ENCODE data around the gene FAM53C. TPM values are rescaled to one million over a fixed set of nuclear protein-coding genes. Genes with fewer than 3 reads are reported as not detected.
"Not testable (repeated sequence)": the region's sequence is repeated elsewhere in the genome, so short reads cannot be mapped to it uniquely, and the experiment has no call there.

The FAM53C gene
- 1 to 10 TPM; 7.4 to 8.7 TPM for polyA plus RNA-seq

DNA sequence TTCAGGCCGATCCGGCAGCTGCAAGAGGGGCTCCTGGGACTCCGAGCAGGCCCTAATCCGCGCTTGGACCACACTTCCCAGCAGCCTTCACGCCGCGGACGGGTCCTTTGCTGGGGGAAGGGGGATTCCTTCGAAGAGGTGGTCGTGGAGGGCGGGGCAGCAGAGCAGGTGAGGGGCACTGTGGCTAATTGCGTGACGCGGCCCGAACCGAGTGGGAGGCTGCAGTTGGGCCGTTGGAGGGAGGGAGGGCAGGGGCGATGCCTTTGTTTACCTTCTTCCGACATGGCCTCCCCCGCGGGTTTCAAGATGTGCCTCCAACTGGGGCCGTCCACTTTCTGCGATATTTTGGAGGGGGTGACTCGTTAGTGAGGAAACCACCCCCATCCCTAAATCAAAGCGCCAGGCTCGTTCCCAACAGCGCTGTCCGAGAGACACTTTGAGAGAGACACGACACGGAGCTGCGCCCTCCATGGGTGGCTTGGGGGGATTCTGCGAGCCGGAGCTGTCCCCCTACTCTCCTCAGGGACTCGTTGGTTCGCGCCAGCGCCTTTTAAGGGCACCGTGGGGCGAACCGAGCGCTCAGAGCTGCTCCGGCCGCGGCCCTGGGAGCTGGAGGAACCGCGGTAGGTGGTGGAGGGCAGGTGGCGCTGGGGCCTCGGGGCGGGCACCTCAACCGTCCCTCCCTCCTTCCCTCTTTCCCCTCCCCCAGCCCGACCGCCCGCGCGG lies at the start of gene FAM53C:
FAM53C (plus strand) TSS at position 582 of the 726 bp plus-strand sequence. CDS start 3,070 bp downstream, outside the sequence.
- H3K9me3 ChIP-seq (ENCODE audit: control insufficient read depth in 2 of 2, insufficient read depth in 1 of 2, low read depth in 1 of 2, low read length in 1 of 2) = no peaks in the 10 kb centered on the region
- no peaks in the 10 kb centered on the region for H3K27me3 ChIP-seq (ENCODE audit: control insufficient read depth in 1 of 2, insufficient read depth in 2 of 2, low read length in 2 of 2)
- peaks cover 0 to 2% of the 10 kb centered on the region in 2 donors for H3K36me3 ChIP-seq (ENCODE audit: control insufficient read depth in 2 of 2, insufficient read depth in 2 of 2, low read length in 1 of 2)
- WGBS, 2 donors = 0% methylated on average over 45 to 56 of the region's 56 CpGs
- peaks cover 0 to 6% of the 10 kb centered on the region in 2 donors for H3K4me1 ChIP-seq (ENCODE audit: control insufficient read depth in 2 of 2, insufficient read depth in 2 of 2, low read length in 1 of 2)
- peak within 1 kb of the TSS; percentile 85 to 98 for H3K27ac ChIP-seq (ENCODE audit: low read depth in 2 of 2, low read length in 1 of 2)
- H3K4me3 ChIP-seq (ENCODE audit: low read depth in 1 of 2, low read length in 2 of 2) = peak within 1 kb of the TSS; percentile 70 to 74

DNA sequence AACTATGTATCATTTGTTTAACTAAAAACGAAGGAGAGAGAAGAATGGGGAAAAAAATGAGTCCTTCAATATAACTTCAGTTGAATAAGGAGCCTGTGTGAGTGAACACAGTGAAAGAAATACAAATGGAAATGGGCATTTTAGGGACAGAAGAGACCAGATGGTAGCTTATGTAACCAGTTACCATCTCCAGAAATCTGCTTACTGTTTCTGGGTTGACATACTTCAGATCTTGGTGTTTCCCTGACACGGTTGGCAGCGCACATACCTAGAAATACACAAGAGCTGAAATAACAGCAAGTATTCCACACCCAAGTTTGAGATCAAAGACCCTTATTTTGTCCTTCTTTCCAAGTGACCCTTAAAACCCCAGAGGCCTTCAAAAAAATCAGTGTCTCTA lies 48.8 kb upstream of the FAM53C start:
- no peak overlapping the region for H3K4me3 ChIP-seq (ENCODE audit: low read depth in 1 of 2, low read length in 2 of 2)
- H3K4me1 ChIP-seq (ENCODE audit: control insufficient read depth in 2 of 2, insufficient read depth in 2 of 2, low read length in 1 of 2) = no peaks in the 10 kb centered on the region
- no peaks in the 10 kb centered on the region for H3K27me3 ChIP-seq (ENCODE audit: control insufficient read depth in 1 of 2, insufficient read depth in 2 of 2, low read length in 2 of 2)
- WGBS, 2 donors = 87 to 91% methylated on average over 3 of the region's 3 CpGs
- no peaks in the 10 kb centered on the region for H3K9me3 ChIP-seq (ENCODE audit: control insufficient read depth in 2 of 2, insufficient read depth in 1 of 2, low read depth in 1 of 2, low read length in 1 of 2)
- H3K36me3 ChIP-seq (ENCODE audit: control insufficient read depth in 2 of 2, insufficient read depth in 2 of 2, low read length in 1 of 2) = no peaks in the 10 kb centered on the region
- H3K27ac ChIP-seq (ENCODE audit: low read depth in 2 of 2, low read length in 1 of 2) = no peak overlapping the region

DNA sequence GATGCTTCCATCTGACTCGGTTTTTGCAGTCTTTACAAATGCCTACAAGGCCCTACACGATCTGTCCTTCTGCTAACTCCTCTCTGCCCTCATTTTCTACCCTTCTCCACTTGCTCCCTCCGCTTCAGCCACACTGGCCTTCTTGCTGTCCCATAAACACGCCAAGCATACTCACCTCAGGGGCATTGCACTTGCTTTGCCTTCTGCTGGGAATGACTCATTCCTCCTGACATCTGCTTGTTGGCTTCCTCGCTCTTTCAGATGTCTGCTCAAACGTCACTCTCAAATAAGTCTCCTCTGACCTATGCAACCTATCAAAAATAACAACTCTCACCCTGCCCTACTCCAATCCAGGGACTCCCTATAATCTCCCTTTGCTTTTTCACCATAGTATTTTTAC lies 34.7 kb upstream of the FAM53C start:
- 77 to 79% methylated on average over 6 of the region's 6 CpGs for WGBS, 2 donors
- H3K9me3 ChIP-seq (ENCODE audit: control insufficient read depth in 2 of 2, insufficient read depth in 1 of 2, low read depth in 1 of 2, low read length in 1 of 2) = no peaks in the 10 kb centered on the region
- no peaks in the 10 kb centered on the region for H3K4me1 ChIP-seq (ENCODE audit: control insufficient read depth in 2 of 2, insufficient read depth in 2 of 2, low read length in 1 of 2)
- H3K4me3 ChIP-seq (ENCODE audit: low read depth in 1 of 2, low read length in 2 of 2) = no peak overlapping the region
- no peak overlapping the region for H3K27ac ChIP-seq (ENCODE audit: low read depth in 2 of 2, low read length in 1 of 2)
- no peaks in the 10 kb centered on the region for H3K36me3 ChIP-seq (ENCODE audit: control insufficient read depth in 2 of 2, insufficient read depth in 2 of 2, low read length in 1 of 2)
- no peaks in the 10 kb centered on the region for H3K27me3 ChIP-seq (ENCODE audit: control insufficient read depth in 1 of 2, insufficient read depth in 2 of 2, low read length in 2 of 2)

DNA sequence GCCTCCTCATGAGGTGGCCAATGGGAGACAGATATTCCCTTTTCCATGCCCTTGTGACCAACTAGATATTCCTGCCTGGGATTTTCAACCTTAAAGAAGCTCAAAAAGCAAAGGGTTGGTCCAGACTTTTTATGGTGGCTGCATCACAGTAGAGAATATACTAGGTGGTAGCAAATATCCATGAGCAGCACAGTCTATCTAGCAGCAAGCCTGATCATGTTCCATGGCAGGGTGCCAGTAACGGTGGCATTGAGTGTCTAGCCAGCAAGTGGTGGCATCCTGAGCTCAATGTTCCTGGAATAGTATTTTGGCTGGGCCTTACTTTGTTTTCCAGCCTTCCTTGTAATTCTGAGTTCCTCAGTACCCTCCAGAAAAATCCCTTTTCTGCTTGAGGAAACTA lies 32.3 kb upstream of the FAM53C start:
- Histone ChIP-seq H3K36me3 (ENCODE audit: control insufficient read depth in 2 of 2, insufficient read depth in 2 of 2, low read length in 1 of 2) (no peaks in the 10 kb centered on the region), H3K4me1 (ENCODE audit: control insufficient read depth in 2 of 2, insufficient read depth in 2 of 2, low read length in 1 of 2) (no peaks in the 10 kb centered on the region), H3K27ac (ENCODE audit: low read depth in 2 of 2, low read length in 1 of 2) (no peak overlapping the region), H3K27me3 (ENCODE audit: control insufficient read depth in 1 of 2, insufficient read depth in 2 of 2, low read length in 2 of 2) (no peaks in the 10 kb centered on the region), H3K9me3 (ENCODE audit: control insufficient read depth in 2 of 2, insufficient read depth in 1 of 2, low read depth in 1 of 2, low read length in 1 of 2) (no peaks in the 10 kb centered on the region), H3K4me3 (ENCODE audit: low read depth in 1 of 2, low read length in 2 of 2) (no peak overlapping the region)
- 32% methylated on average over 1 of the region's 1 CpG for WGBS, 2 donors

DNA sequence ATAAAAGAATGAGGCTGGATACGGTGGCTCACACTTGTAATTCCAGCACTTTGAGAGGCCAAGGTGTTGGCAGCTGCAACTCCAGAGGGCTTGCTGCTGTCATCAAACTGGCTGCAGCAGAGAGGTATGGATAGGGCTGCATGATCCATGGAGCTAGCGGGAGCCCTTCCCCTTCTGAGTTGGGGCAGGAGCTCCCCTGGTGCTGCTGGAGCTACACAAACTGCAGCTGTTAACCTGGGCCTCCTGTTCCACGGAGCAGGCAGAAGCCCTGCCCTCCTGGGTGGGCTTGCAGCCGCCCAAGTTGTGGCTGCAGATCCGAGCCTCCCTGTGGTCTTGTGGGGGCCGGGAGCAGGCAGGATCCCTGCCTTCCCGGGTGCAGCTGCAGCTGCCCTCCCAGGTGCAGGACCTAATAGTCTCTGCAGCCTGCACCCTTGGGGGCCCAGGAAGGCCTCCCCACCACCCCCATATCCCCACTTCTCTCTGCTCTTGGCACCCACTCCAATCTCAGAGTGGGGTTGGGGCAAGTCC lies 22.3 kb upstream of the FAM53C start:
- Histone ChIP-seq H3K27ac (ENCODE audit: low read depth in 2 of 2, low read length in 1 of 2) (no peak overlapping the region), H3K27me3 (ENCODE audit: control insufficient read depth in 1 of 2, insufficient read depth in 2 of 2, low read length in 2 of 2) (no peaks in the 10 kb centered on the region), H3K9me3 (ENCODE audit: control insufficient read depth in 2 of 2, insufficient read depth in 1 of 2, low read depth in 1 of 2, low read length in 1 of 2) (no peaks in the 10 kb centered on the region), H3K36me3 (ENCODE audit: control insufficient read depth in 2 of 2, insufficient read depth in 2 of 2, low read length in 1 of 2) (no peaks in the 10 kb centered on the region), H3K4me1 (ENCODE audit: control insufficient read depth in 2 of 2, insufficient read depth in 2 of 2, low read length in 1 of 2) (no peaks in the 10 kb centered on the region), H3K4me3 (ENCODE audit: low read depth in 1 of 2, low read length in 2 of 2) (no peak overlapping the region)
- 94 to 95% methylated on average over 7 of the region's 7 CpGs for WGBS, 2 donors

DNA sequence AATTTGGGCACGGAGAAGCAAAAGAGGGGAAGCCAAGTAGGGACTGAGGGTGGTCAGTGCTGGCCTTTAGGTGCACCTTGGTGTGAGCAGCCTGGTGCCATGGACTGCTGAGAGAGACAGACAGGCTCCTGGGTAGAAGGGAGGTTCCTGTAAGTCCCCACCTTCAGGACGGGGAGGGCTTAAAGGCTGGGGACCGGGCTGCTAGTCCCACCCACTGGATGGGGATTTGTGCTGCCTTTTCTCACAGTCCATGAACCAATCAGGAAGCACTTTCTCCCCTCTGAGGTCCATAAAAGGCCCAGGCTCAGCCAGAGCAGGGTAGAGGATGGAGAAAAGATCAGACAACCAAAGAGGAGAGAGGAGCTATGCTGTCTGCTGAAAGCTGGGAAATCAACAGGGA lies 21.7 kb upstream of the FAM53C start:
- Histone ChIP-seq H3K4me1 (ENCODE audit: control insufficient read depth in 2 of 2, insufficient read depth in 2 of 2, low read length in 1 of 2) (no peaks in the 10 kb centered on the region), H3K27me3 (ENCODE audit: control insufficient read depth in 1 of 2, insufficient read depth in 2 of 2, low read length in 2 of 2) (no peaks in the 10 kb centered on the region), H3K4me3 (ENCODE audit: low read depth in 1 of 2, low read length in 2 of 2) (no peak overlapping the region), H3K9me3 (ENCODE audit: control insufficient read depth in 2 of 2, insufficient read depth in 1 of 2, low read depth in 1 of 2, low read length in 1 of 2) (no peaks in the 10 kb centered on the region), H3K27ac (ENCODE audit: low read depth in 2 of 2, low read length in 1 of 2) (no peak overlapping the region), H3K36me3 (ENCODE audit: control insufficient read depth in 2 of 2, insufficient read depth in 2 of 2, low read length in 1 of 2) (no peaks in the 10 kb centered on the region)
- WGBS, 2 donors = 81 to 91% methylated on average over 3 of the region's 3 CpGs

DNA sequence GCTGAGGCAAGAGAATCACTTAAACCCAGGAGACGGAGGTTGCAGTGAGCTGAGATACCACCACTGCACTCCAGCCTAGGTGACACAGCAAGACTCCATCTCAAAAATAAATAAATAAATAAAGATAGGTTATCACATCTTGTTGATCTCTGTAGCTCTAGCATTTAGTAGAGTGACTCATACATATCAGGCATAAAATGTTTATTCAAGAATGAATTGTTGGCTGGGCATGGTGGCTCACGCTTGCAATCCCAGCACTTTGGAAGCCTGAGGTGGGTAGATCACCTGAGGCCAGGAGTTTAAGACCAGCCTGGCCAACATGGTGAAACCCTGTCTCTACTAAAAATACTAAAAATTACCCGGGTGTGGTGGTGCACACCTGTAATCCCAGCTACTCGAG lies 19.9 kb upstream of the FAM53C start:
- H3K36me3 ChIP-seq (ENCODE audit: control insufficient read depth in 2 of 2, insufficient read depth in 2 of 2, low read length in 1 of 2); H3K9me3 ChIP-seq (ENCODE audit: control insufficient read depth in 2 of 2, insufficient read depth in 1 of 2, low read depth in 1 of 2, low read length in 1 of 2); H3K4me1 ChIP-seq (ENCODE audit: control insufficient read depth in 2 of 2, insufficient read depth in 2 of 2, low read length in 1 of 2); H3K27ac ChIP-seq (ENCODE audit: low read depth in 2 of 2, low read length in 1 of 2); H3K4me3 ChIP-seq (ENCODE audit: low read depth in 1 of 2, low read length in 2 of 2); H3K27me3 ChIP-seq (ENCODE audit: control insufficient read depth in 1 of 2, insufficient read depth in 2 of 2, low read length in 2 of 2): not testable (repeated sequence)
- WGBS, 2 donors = 95 to 97% methylated on average over 4 of the region's 4 CpGs

DNA sequence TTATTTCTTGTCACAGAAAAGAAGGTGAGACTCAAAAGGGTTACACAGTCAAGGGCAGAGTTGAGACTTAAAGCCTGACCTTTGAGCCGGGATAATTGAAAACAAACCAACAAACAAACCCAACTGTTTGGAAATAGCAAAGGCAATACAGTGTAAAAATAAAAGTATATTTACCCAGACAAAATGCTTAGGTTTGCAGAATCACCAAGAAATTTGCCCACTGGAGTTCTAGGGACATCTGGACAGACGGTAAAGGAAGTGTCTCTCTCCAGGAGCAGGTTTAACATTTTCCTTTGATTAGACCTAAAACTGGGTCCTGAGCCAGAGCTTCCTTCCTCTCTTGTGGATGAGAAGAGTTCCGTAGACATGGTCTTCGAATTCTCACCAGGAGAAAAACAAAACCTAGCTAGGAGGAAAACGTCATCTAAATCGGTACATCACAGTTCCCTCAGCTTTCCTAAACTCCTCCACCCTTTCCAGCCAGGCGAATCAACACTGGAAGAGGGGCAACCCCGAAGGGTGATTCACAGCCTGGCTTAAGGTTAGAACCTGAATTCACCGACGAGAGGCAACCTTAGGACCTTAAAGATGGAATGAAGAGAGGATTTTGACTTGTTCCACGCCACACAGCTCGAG lies 7.1 kb upstream of the FAM53C start:
- Histone ChIP-seq H3K4me1 (ENCODE audit: control insufficient read depth in 2 of 2, insufficient read depth in 2 of 2, low read length in 1 of 2) (no peaks in the 10 kb centered on the region), H3K27ac (ENCODE audit: low read depth in 2 of 2, low read length in 1 of 2) (no peak overlapping the region), H3K36me3 (ENCODE audit: control insufficient read depth in 2 of 2, insufficient read depth in 2 of 2, low read length in 1 of 2) (no peaks in the 10 kb centered on the region), H3K4me3 (ENCODE audit: low read depth in 1 of 2, low read length in 2 of 2) (peak overlapping the region; percentile 49 to 77), H3K27me3 (ENCODE audit: control insufficient read depth in 1 of 2, insufficient read depth in 2 of 2, low read length in 2 of 2) (no peaks in the 10 kb centered on the region), H3K9me3 (ENCODE audit: control insufficient read depth in 2 of 2, insufficient read depth in 1 of 2, low read depth in 1 of 2, low read length in 1 of 2) (no peaks in the 10 kb centered on the region)
- WGBS, 2 donors = 2 to 4% methylated on average over 12 of the region's 12 CpGs

DNA sequence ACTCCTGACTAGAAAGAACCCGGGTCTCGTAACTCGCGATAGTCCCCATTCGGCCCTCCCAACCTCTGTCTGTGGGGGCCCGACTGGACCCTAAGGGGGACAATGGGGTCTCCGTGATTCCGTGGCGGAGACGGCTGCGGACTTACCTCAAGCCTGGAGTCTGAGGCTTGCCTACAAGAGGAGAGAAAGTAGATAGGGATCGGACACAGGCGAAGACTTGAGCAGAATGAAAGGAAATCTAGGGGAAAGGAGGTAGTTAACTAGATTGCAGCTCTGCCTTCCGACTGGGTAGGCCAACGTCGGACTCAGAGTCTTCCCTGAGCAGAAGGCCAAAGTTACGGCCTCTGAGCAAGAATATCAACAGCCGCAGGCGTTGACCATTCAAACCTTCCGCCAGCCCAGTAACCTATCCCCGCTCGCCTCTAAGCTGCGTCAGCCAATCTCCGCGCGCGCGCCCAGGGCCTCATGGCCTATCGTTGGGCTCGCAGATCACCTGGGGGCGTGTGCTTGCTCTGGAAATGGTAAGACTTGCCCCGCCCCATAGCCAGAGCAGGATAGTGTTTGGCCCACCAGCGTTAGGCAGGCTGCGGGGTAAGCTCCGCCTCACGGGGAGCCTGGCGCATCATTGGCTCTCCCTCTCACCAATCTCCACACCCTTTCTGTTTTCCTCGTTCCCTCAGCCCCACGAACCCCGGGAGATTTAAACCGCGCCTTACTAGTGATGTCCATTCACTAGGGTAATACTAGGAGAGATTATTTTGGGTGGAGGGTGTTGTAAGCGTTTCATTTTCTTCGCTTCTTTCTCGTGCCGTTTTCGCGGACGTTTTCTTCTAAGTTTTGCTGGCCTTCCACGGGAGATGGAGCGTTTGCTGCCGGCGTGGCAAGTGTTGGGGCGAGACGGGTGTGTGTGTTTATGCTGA lies 6.4 kb upstream of the FAM53C start, which contains the start of gene CDC25C:
CDC25C (minus strand) TSS at position 356 of the 920 bp plus-strand sequence. CDS start 624 bp downstream, outside the sequence.
- no peaks in the 10 kb centered on the region for H3K36me3 ChIP-seq (ENCODE audit: control insufficient read depth in 2 of 2, insufficient read depth in 2 of 2, low read length in 1 of 2)
- no peaks in the 10 kb centered on the region for H3K27me3 ChIP-seq (ENCODE audit: control insufficient read depth in 1 of 2, insufficient read depth in 2 of 2, low read length in 2 of 2)
- no peaks in the 10 kb centered on the region for H3K4me1 ChIP-seq (ENCODE audit: control insufficient read depth in 2 of 2, insufficient read depth in 2 of 2, low read length in 1 of 2)
- H3K9me3 ChIP-seq (ENCODE audit: control insufficient read depth in 2 of 2, insufficient read depth in 1 of 2, low read depth in 1 of 2, low read length in 1 of 2) = no peaks in the 10 kb centered on the region
- peak within 1 kb of the TSS in 1 of 2 donors; percentile 51 for H3K27ac ChIP-seq (ENCODE audit: low read depth in 2 of 2, low read length in 1 of 2)
- peak within 1 kb of the TSS; percentile 49 to 77 for H3K4me3 ChIP-seq (ENCODE audit: low read depth in 1 of 2, low read length in 2 of 2)
- 0% methylated on average over 55 of the region's 55 CpGs for WGBS, 2 donors
